Heart right ventricle (tissue), 16 donors: ENCODE measurements around the gene ADAT3. TPM values are rescaled to one million over a fixed set of nuclear protein-coding genes. Genes with fewer than 3 reads are reported as not detected.

Experiments
- ATAC-seq, 8 donors: fragments of 200-7000 bp; cut with Tn5 transposase; one replicate each; pipeline ENCODE4 v1.9.1; 2020; ENCODE audit warnings: mild to moderate bottlenecking in 8 of 8, moderate library complexity in 8 of 8, moderate number of reproducible peaks in 1 of 8
- DNase-seq, 2 donors: peaks; one replicate each; pipeline ENCODE4 v3.0.0-alpha.2; 2020
- H3K27ac ChIP-seq, 10 donors: fragments of 200-600 bp; sonication (generic) in 2 of 10; one replicate each; pipeline versions ENCODE4 v1.5.0 to v1.8.0; 2020 to 2022; ENCODE audit warnings: mild to moderate bottlenecking in 3 of 10
- H3K27me3 ChIP-seq, 7 donors: fragments of 200-600 bp; one replicate each; pipeline ENCODE4 v1.8.0; 2021 to 2022; ENCODE audit warnings: mild to moderate bottlenecking in 2 of 7
- H3K36me3 ChIP-seq, 9 donors: fragments of 200-600 bp; sonication (generic) in 1 of 9; one replicate each; pipeline versions ENCODE4 v1.5.0 to v1.8.0; 2020 to 2022; ENCODE audit warnings: mild to moderate bottlenecking in 2 of 9
- H3K4me1 ChIP-seq, 9 donors: fragments of 200-600 bp; sonication (generic) in 1 of 9; one replicate each; pipeline versions ENCODE4 v1.5.0 to v1.8.0; 2020 to 2022; ENCODE audit warnings: mild to moderate bottlenecking in 4 of 9
- H3K4me3 ChIP-seq, 10 donors: fragments of 200-600 bp; sonication (generic) in 2 of 10; one replicate each; pipeline versions ENCODE4 v1.5.0 to v1.8.0; 2020 to 2022; ENCODE audit warnings: mild to moderate bottlenecking in 7 of 10, moderate library complexity in 2 of 10
- H3K9me3 ChIP-seq, 11 donors: fragments of 200-600 bp in 10 of 11; sonication (generic) in 2 of 11; one replicate each; pipeline versions ENCODE4 v1.5.0 to v1.8.0; 2013 to 2022; ENCODE audit warnings: mild to moderate bottlenecking in 2 of 11, control low read depth in 1 of 11, moderate library complexity in 1 of 11
- CTCF ChIP-seq, 9 donors: fragments of 200-600 bp; sonication (generic) in 2 of 9; IDR thresholded peaks; one replicate each; pipeline versions ENCODE4 v1.5.0 to v1.8.0; 2021 to 2022; ENCODE audit warnings: antibody characterized with exemption in 9 of 9, mild to moderate bottlenecking in 5 of 9, moderate library complexity in 1 of 9
- WGBS, 2 donors: extraction: QIAGEN DNeasy Blood & Tissue Kit; methylation state at CpG; one replicate each; pipeline ENCODE4 v1.1.7; 2013; ENCODE audit warnings: inconsistent platforms in 1 of 2; 5-methylcytosine and 5-hydroxymethylcytosine counted together
- intact Hi-C, 10 donors: fragments of 100-400 bp; cut with DNase I; formaldehyde crosslinking; loops; one replicate each; pipeline versions ENCODE4 v1.11.1 to v1.14.2; 2022
- polyA plus RNA-seq, 2 donors: library from polyadenylated mRNA; stranded (reverse); fragments of 200-250 nt; gene quantifications; one replicate each; pipeline ENCODE4 v1.2.3, GENCODE V29; 2013
- total RNA-seq, 10 donors: library from RNA; stranded (reverse); fragmentation: NEBNext Ultra II Directional in 3 of 10; extraction: Animal tissue kit (Norgen Biotek cat#: 25700) in 3 of 10; gene quantifications; one replicate each; pipeline versions ENCODE4 v1.2.1 to v1.2.4, GENCODE V29; 2021 to 2023
- donor health status: Arrhythmogenic right ventricular cardiomyopathy.
- donor health status: ischemic (EF 13 %, LVEDD 7.1; RV severe dilation, severe dysfunction).
- donor health status: healthy with polysubstance abuse.
- donor health status: DM: no; HTN: yes; CAD: no.
- donor health status: DM: no; HTN: no; CAD: no.
- donor health status: ischemic (EF 25% LVEDD 6.9; RV normal size, moderate dysfunction).
- donor health status: ischemic (EF 25% LVEDD 5.7; RV mildly dilated, moderate dysfunction).
- donor health status: healthy.
- donor health status: DM: yes; HTN: yes; CAD: no.
- donor health status: Ischemic cardiomyopathy.
- donor health status: ischemic (EF 35%, LVEDD 5.7; RV mildly dilated, moderate dysfunction).
- donor health status: nonischemic (EF 11% LVEDD 7.7; RV severe dilation, severe dysfunction).
- donor health status: DM: yes; HTN: yes; CAD: no.
- donor health status: PGD.
- donor health status: ischemic (EF 29% LVEDD 5.4; RV normal size, mild dysfunction).
- donor health status: nonischemic (EF 23%, LVEDD 6.1; RV moderate dilation, normal function).

ADAT3 gene
- total and polyA plus RNA-seq, 12 donors = 0.94 to 4.3 (median 1.6) TPM

DNA sequence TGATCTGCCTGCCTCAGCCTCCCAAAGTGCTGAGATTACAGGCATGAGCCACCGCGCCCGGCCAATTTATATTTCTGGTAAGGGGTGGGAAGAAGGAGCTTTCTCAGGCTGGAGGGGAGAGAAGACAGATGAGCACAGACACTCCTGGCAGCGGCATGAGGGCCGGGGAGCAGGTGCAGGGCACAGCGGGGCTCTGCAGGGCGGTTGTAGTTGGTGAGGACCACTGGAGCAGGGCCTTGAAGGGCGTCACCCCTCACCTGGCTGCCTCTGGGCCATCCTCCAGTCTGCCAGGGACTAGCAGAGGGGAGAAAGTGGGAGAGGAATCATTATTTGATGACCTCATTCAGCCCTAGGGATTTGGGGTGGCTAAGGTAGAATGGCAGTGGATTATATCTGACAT lies 27.2 kb downstream of the ADAT3 start:
- Histone ChIP-seq H3K36me3 (no peaks in the 10 kb centered on the region), H3K9me3 (peaks cover 0 to 9% (median 0%) of the 10 kb centered on the region in 11 donors), H3K4me3 (no peak overlapping the region), H3K27me3 (no peaks in the 10 kb centered on the region), H3K27ac (no peak overlapping the region), H3K4me1 (peaks cover 5 to 25% (median 19%) of the 10 kb centered on the region in 9 donors)
- 90 to 92% methylated on average over 8 of the region's 8 CpGs for WGBS, 2 donors
- no peak for TF ChIP-seq CTCF (IDR thresholded peaks at IDR 0.05)
- ATAC-seq (no peak), DNase-seq (no peak)
- intact Hi-C loops = loop anchor here in 4 of 10 donors (5.0 to 10.0 kb wide), 3 partner anchors 85 to 1572 kb away; partner anchors contain the start of genes BTBD2 (in 1 of the 4), DOHH (in 1 of the 4) and FZR1 (in 1 of the 4)

DNA sequence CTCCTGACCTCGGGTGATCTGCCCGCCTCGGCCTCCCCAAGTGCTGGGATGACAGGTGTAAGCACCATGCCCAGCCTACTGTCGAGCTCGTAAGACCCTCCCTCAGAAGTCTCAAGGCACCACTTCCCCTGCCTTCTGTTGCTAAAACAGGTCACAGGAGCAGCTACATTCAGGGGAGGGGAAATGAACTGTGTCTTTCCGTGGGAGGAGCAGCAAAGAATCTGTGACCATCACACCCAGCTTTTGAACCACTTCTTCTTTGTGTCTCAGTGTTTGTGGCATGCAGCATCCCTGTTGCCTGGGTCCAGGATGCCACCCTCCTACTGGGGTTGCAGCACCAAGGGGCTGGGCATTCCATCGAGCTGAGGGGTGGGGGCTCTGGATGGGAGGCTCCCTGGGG lies 28.0 kb downstream of the ADAT3 start:
- Histone ChIP-seq H3K27ac (no peak overlapping the region), H3K27me3 (no peaks in the 10 kb centered on the region), H3K4me1 (peaks cover 5 to 25% (median 19%) of the 10 kb centered on the region in 9 donors), H3K9me3 (peaks cover 0 to 9% (median 0%) of the 10 kb centered on the region in 11 donors), H3K36me3 (no peaks in the 10 kb centered on the region), H3K4me3 (no peak overlapping the region)
- TF ChIP-seq CTCF (IDR thresholded peaks at IDR 0.05) = no peak
- DNase-seq (no peak), ATAC-seq (no peak)
- WGBS, 2 donors = 73% methylated on average over 7 of the region's 7 CpGs
- intact Hi-C loops = loop anchor here in 4 of 10 donors (5.0 to 10.0 kb wide), 3 partner anchors 84 to 1572 kb away; partner anchors contain the start of genes BTBD2 (in 1 of the 4), DOHH (in 1 of the 4) and FZR1 (in 1 of the 4)

DNA sequence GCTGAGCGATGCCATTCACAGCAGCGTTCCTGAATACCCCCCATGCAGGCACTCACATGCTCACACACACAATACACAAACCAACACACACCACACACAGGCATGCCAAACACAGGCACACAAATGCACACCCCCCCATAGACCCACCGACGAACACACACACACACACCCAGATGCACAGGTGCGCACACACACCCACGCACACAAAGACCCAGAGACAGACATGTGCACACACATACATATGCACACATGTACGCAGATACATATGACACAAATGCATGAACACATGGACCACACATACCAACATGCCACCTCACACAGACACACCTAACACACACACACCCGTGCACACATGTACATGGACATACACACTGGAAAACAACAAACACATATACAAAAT lies 28.7 kb downstream of the ADAT3 start:
- H3K27ac ChIP-seq = no peak overlapping the region
- ATAC-seq (no peak), DNase-seq (no peak)
- intact Hi-C loops = loop anchor here in 5 of 10 donors (2.0 to 10.0 kb wide), 4 partner anchors 61 to 1571 kb away; partner anchors contain the start of genes BTBD2 (in 1 of the 5), DOHH (in 1 of the 5) and FZR1 (in 1 of the 5)
- H3K36me3 ChIP-seq = no peaks in the 10 kb centered on the region
- TF ChIP-seq CTCF (IDR thresholded peaks at IDR 0.05) = no peak
- peaks cover 5 to 23% (median 19%) of the 10 kb centered on the region in 9 donors for H3K4me1 ChIP-seq
- H3K4me3 ChIP-seq = no peak overlapping the region
- WGBS, 2 donors = 91 to 92% methylated on average over 8 of the region's 8 CpGs
- H3K27me3 ChIP-seq = no peaks in the 10 kb centered on the region
- H3K9me3 ChIP-seq = peaks cover 0 to 9% (median 0%) of the 10 kb centered on the region in 11 donors

DNA sequence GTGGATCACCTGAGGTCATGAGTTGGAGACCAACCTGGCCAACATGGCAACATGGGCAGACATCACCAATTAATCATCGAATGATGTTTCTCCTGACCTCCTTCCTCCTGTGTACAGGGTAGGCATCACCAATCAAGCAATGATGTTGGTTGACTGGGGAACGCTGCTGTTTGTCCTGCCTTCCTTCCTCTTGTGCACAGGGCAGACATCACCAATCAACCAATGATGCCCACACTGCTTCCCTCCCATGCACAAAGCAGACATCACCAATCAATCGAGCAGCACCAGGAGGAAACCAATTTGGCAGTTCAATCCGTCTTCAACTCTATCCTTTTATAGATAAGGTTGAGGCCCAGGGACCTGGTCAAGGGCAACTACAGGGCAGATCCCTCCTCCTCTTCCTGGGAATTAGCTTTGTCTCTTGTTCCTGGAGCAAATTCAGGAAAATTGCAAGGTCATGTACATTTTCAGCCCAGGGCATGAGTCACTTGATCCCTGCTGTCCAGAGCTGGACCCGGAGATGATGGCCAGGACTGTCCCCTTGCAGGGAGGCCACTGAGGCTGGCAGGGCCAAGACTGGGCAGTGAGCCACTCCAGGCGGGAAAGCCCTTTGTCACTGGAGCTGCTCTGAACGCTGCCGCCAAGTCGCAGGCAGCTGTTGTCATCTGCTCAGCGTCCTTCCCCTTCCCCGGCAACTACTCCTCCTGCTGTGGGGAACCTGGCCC lies 30.4 kb downstream of the ADAT3 start:
- no peak for TF ChIP-seq CTCF (IDR thresholded peaks at IDR 0.05)
- Histone ChIP-seq H3K27me3 (no peaks in the 10 kb centered on the region), H3K9me3 (peaks cover 0 to 9% (median 0%) of the 10 kb centered on the region in 11 donors), H3K27ac (peak overlapping the region in 4 of 10 donors; percentile 23 to 59 (median 25)), H3K4me3 (no peak overlapping the region), H3K36me3 (no peaks in the 10 kb centered on the region), H3K4me1 (peaks cover 0 to 25% (median 19%) of the 10 kb centered on the region in 9 donors)
- intact Hi-C loops = loop anchor here in 4 of 10 donors (2.0 to 10.0 kb wide), 4 partner anchors 63 to 1569 kb away; partner anchors contain the start of genes BTBD2 (in 1 of the 4), DOHH (in 1 of the 4) and FZR1 (in 1 of the 4)
- DNase-seq (no peak), ATAC-seq (peak in 1 of 8 donors; percentile 27)
- WGBS, 2 donors = 29 to 43% methylated on average over 11 of the region's 11 CpGs
